SK-N-SH treated with all-trans-retinoic acid at 6 μM for 48 hours (cell line): Measurements from ENCODE around the gene MYO18A.

Experiments
- PATZ1 ChIP-seq: fragments of 250-450 bp; sonication (Bioruptor Pico); IDR thresholded peaks from 2 replicates; pipeline ENCODE4 v1.8.0; 2020; ENCODE audit warnings: mild to moderate bottlenecking, moderate library complexity, borderline replicate concordance
- ZFP30 ChIP-seq: fragments of 450-650 bp; formaldehyde crosslinking; IDR thresholded peaks from 2 replicates; pipeline ENCODE4 v1.5.0; 2022; ENCODE audit warnings: mild to moderate bottlenecking, moderate library complexity
- TF ChIP-seq, protein P1 (sequence below): fragments of 250-450 bp; sonication (Bioruptor Pico); IDR thresholded peaks from 2 replicates; pipeline ENCODE4 v1.5.1; 2020; ENCODE audit warnings: low read depth, mild to moderate bottlenecking, moderate library complexity

DNA sequence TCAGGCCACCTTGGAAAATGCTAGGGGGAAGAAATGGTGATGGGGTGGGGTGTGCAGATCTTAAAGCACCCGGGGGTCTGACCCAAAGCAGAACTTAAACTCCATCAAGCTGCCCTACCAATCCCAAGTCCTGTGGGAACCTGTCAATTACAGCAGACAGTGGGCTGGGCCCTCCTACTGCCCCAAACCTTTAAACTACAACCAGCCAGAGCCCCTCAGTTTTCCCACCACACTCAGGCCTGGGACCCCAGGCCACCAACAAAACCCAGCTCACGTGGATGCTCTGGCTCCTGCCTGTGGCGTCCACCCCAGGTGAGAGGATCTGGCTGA is 2.7 kb downstream of the MYO18A start:
- TF ChIP-seq, protein P1, sequence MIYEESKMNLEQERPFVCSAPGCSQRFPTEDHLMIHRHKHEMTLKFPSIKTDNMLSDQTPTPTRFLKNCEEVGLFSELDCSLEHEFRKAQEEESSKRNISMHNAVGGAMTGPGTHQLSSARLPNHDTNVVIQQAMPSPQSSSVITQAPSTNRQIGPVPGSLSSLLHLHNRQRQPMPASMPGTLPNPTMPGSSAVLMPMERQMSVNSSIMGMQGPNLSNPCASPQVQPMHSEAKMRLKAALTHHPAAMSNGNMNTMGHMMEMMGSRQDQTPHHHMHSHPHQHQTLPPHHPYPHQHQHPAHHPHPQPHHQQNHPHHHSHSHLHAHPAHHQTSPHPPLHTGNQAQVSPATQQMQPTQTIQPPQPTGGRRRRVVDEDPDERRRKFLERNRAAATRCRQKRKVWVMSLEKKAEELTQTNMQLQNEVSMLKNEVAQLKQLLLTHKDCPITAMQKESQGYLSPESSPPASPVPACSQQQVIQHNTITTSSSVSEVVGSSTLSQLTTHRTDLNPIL, result no peak
- TF ChIP-seq ZFP30 (CRISPR knock-in tag) (no peak), PATZ1 (CRISPR knock-in tag) (no peak)
